NCI-H345 treated with DMSO at 0.1 percent for 48 hours (cell line): ENCODE measurements around the gene SHANK1.

ENCODE experiments used
- DNase-seq: peaks from one replicate; lab custom pipeline; 2025; ENCODE audit not compliant: unreplicated experiment; lab: John Stamatoyannopoulos, UW

Gene SHANK1

GRCh38 chr19:50661766-50662650, 57.6 kb downstream of the SHANK1 start:
- no peak for DNase-seq

- DNase-seq, result no peak
Observed at GRCh38 chr19:50661023-50661422, 58.6 kb downstream of the SHANK1 start.

GRCh38 chr19:50660088-50660366, 59.6 kb downstream of the SHANK1 start:
- DNase-seq, result no peak

- no peak for DNase-seq
Observed at GRCh38 chr19:50659318-50660087, 60.1 kb downstream of the SHANK1 start.

- no peak for DNase-seq
Observed at GRCh38 chr19:50658441-50659317, 60.9 kb downstream of the SHANK1 start.

- no peak for DNase-seq
Observed at GRCh38 chr19:50657712-50658440, 61.7 kb downstream of the SHANK1 start.

- no peak for DNase-seq
Observed at GRCh38 chr19:50657222-50657669, 62.4 kb downstream of the SHANK1 start.

- DNase-seq, result no peak
Observed at GRCh38 chr19:50654882-50655281, 64.7 kb downstream of the SHANK1 start.

GRCh38 chr19:50652722-50653121, 66.9 kb downstream of the SHANK1 start:
- no peak for DNase-seq

- no peak for DNase-seq
Observed at GRCh38 chr19:50651174-50651573, 68.4 kb downstream of the SHANK1 start.

GRCh38 chr19:50649433-50650391, 69.9 kb downstream of the SHANK1 start, which contains the start of gene C19orf81:
C19orf81 (plus strand) TSS chr19:50649445; CDS start chr19:50649445, 0 bp downstream.
- DNase-seq, result no peak

- DNase-seq, result no peak
Observed at GRCh38 chr19:50648659-50649058, 70.9 kb downstream of the SHANK1 start.

GRCh38 chr19:50647879-50648615, 71.6 kb downstream of the SHANK1 start:
- no peak for DNase-seq

GRCh38 chr19:50646074-50646807, 73.4 kb downstream of the SHANK1 start:
- DNase-seq, result no peak

GRCh38 chr19:50645107-50645506, 74.5 kb downstream of the SHANK1 start:
- no peak for DNase-seq

- no peak for DNase-seq
Observed at GRCh38 chr19:50644315-50644915, 75.2 kb downstream of the SHANK1 start.

GRCh38 chr19:50640368-50640767, 79.2 kb downstream of the SHANK1 start:
- DNase-seq, result no peak
